AG04450 (cell line): ENCODE results near the gene VAPA. TPM values are rescaled to one million over a fixed set of nuclear protein-coding genes. Genes with fewer than 3 reads are reported as not detected.

Experiments
- CTCF ChIA-PET: fragments of 300-600, 350-600 bp; formaldehyde crosslinking; extraction: SDS; loops from one replicate; lab custom pipeline; 2022; ENCODE audit warnings: antibody characterized with exemption, inconsistent platforms; lab: Charles Lee
- POLR2A ChIA-PET: fragments of 350-600 bp; formaldehyde crosslinking; extraction: SDS; loops from one replicate; lab custom pipeline; 2021; ENCODE audit warnings: antibody characterized with exemption, inconsistent platforms; lab: Yijun Ruan, JAX
- DNase-seq: peaks from one replicate; pipeline ENCODE4 v3.0.0-alpha.2; 2011; ENCODE audit warnings: low read depth, low spot score
- H3K27ac ChIP-seq: one replicate; pipeline ENCODE4 v1.5.1; 2012; ENCODE audit warnings: low read depth, low read length, control low read depth
- H3K27me3 ChIP-seq: one replicate; pipeline ENCODE4 v1.6.0; 2012; ENCODE audit warnings: low read length; ENCODE audit not compliant: control insufficient read depth, insufficient read depth
- H3K4me3 ChIP-seq: 2 replicates; pipeline ENCODE4 v1.5.1; 2011; ENCODE audit warnings: mild to moderate bottlenecking, low read depth, low read length, control low read depth
- H3K9me3 ChIP-seq: 2 replicates; pipeline ENCODE4 v1.5.1; 2012; ENCODE audit warnings: low read length; ENCODE audit not compliant: control insufficient read depth, insufficient read depth
- polyA plus RNA-seq: library from polyadenylated mRNA; depleted of rRNA; stranded (reverse); fragments of >200 nt; gene quantifications from 2 replicates; pipeline ENCODE4 v1.2.3, GENCODE V29; 2011
- TF ChIP-seq, protein P1 (sequence below): IDR thresholded peaks from 2 replicates; pipeline ENCODE4 v1.5.1; 2011; ENCODE audit warnings: low read depth, low read length, control low read depth, inconsistent platforms

VAPA gene
- polyA plus RNA-seq, 1 experiment: 393 TPM

DNA sequence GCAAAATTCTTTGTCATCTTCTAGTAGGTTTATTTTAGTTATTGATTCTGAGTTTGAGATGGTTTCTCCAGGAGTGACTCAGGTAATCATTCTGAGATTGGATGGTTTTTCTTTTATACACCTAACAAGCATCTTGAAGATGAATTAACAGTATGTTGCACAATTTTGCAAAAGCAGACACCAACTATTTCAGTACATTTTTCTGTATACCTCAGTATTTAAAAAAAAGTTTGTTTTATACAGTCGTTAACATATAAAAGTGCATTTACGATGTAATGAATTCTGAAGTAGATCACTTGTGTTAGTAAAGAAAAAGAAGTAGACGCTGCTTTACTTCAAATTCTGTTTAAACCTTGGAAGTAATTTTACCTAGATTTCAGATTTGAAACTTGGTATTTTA lies 3.0 kb downstream of the VAPA start:
- TF ChIP-seq, protein P1, sequence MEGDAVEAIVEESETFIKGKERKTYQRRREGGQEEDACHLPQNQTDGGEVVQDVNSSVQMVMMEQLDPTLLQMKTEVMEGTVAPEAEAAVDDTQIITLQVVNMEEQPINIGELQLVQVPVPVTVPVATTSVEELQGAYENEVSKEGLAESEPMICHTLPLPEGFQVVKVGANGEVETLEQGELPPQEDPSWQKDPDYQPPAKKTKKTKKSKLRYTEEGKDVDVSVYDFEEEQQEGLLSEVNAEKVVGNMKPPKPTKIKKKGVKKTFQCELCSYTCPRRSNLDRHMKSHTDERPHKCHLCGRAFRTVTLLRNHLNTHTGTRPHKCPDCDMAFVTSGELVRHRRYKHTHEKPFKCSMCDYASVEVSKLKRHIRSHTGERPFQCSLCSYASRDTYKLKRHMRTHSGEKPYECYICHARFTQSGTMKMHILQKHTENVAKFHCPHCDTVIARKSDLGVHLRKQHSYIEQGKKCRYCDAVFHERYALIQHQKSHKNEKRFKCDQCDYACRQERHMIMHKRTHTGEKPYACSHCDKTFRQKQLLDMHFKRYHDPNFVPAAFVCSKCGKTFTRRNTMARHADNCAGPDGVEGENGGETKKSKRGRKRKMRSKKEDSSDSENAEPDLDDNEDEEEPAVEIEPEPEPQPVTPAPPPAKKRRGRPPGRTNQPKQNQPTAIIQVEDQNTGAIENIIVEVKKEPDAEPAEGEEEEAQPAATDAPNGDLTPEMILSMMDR: no peak
- ChIA-PET CTCF (no interaction called here), POLR2A (no interaction called here)
- Histone ChIP-seq H3K9me3 (no peaks in the 10 kb centered on the region), H3K4me3 (no peak overlapping the region), H3K27ac (no peak overlapping the region), H3K27me3 (no peaks in the 10 kb centered on the region)
- no peak for DNase-seq

DNA sequence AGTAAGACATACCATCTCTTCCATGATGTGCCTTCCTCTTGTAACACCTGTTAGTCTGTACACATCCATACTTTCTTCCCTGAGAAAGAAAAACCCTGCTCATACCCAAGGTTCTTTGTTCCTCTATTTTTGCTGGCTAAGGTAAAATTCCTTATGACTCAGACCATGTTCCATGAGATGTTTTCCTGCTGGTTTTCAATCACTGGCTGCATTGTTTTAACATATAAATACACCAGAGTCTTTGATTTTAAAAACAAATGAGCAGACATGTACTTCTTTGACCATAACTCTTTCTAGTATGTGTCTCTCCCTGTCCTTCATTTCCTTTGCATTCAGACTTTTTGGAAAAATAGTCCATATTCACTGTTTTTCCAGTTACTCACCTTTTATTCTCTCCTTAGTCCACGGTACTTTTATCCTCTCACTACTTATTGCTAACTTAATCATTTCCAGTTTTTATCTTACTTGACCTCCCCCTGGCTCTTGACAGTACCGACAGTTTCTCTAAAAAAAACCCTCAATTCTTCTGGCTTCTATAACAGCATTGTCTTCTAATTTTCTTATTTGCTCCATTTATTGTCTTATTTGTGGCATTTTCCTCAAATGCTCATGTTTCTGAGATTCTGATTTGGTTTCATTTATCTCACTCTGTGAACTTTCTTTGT lies 4.3 kb downstream of the VAPA start:
- Histone ChIP-seq H3K27ac (no peak overlapping the region), H3K9me3 (no peaks in the 10 kb centered on the region), H3K27me3 (no peaks in the 10 kb centered on the region), H3K4me3 (no peak overlapping the region)
- TF ChIP-seq, protein P1: no peak
- DNase-seq: no peak
- CTCF ChIA-PET: no interaction called here
- POLR2A ChIA-PET: no interaction called here

GRCh38 chr18:9919564-9920232 lies 5.9 kb downstream of the VAPA start:
- TF ChIP-seq, protein P1: no peak
- Histone ChIP-seq H3K4me3 (no peak overlapping the region), H3K27ac (no peak overlapping the region), H3K27me3 (no peaks in the 10 kb centered on the region), H3K9me3 (no peaks in the 10 kb centered on the region)
- CTCF ChIA-PET: interaction anchor here (1.0 kb wide), 1 partner anchor 32 kb away, joined by 3 read pairs; no protein-coding TSS in a partner anchor
- DNase-seq: no peak
- POLR2A ChIA-PET: no interaction called here

- no peak for DNase-seq
- ChIA-PET POLR2A (no interaction called here), CTCF (interaction anchor here (0.7 to 1.7 kb wide), 2 partner anchors 28 to 314 kb away, joined by 4 to 5 read pairs; no protein-coding TSS in a partner anchor)
- Histone ChIP-seq H3K9me3 (no peaks in the 10 kb centered on the region), H3K27ac (no peak overlapping the region), H3K27me3 (no peaks in the 10 kb centered on the region), H3K4me3 (no peak overlapping the region)
- TF ChIP-seq, protein P1: no peak
Measured at GRCh38 chr18:9922592-9923311, 8.9 kb downstream of the VAPA start.
